ENCODE measurements around the gene TOX2.

TOX2 gene

GRCh38 chr20:44084439-44084838 is 169.8 kb downstream of the TOX2 start:
- Histone ChIP-seq H3K27me3 (ENCODE audit: low read depth, low read length) (no peaks in the 10 kb centered on the region), H3K27ac (ENCODE audit: low read length) (no peak overlapping the region), H4K20me1 (ENCODE audit: insufficient read depth, low read length) (no peaks in the 10 kb centered on the region), H3K79me2 (ENCODE audit: low read length) (no peaks in the 10 kb centered on the region), H2AFZ (ENCODE audit: low read depth, low read length) (no peak overlapping the region), H3K9me3 (ENCODE audit: insufficient read depth, low read length) (no peaks in the 10 kb centered on the region), H3K4me3 (ENCODE audit: low read length) (no peak overlapping the region), H3K4me1 (ENCODE audit: low read length) (peaks cover 18% of the 10 kb centered on the region), H3K4me2 (ENCODE audit: low read length) (no peak overlapping the region), H3K9ac (ENCODE audit: low read length) (no peak overlapping the region), H3K36me3 (replicated peaks; ENCODE audit: low read depth, low read length) (peaks cover 3% of the 10 kb centered on the region)
- TF ChIP-seq EZH2phosphoT487 (IDR thresholded peaks at IDR 0.05; ENCODE audit: low read depth): no peak
- TF ChIP-seq CTCF (IDR thresholded peaks at IDR 0.05; ENCODE audit: low read depth, low read length): no peak

GRCh38 chr20:44084891-44085290 is 170.2 kb downstream of the TOX2 start:
- H3K4me3 ChIP-seq (ENCODE audit: low read length): no peak overlapping the region
- H4K20me1 ChIP-seq (ENCODE audit: insufficient read depth, low read length): no peaks in the 10 kb centered on the region
- H3K9ac ChIP-seq (ENCODE audit: low read length): no peak overlapping the region
- H3K79me2 ChIP-seq (ENCODE audit: low read length): no peaks in the 10 kb centered on the region
- TF ChIP-seq EZH2phosphoT487 (IDR thresholded peaks at IDR 0.05; ENCODE audit: low read depth): no peak
- no peak for TF ChIP-seq CTCF (IDR thresholded peaks at IDR 0.05; ENCODE audit: low read depth, low read length)
- no peaks in the 10 kb centered on the region for H3K9me3 ChIP-seq (ENCODE audit: insufficient read depth, low read length)
- no peaks in the 10 kb centered on the region for H3K36me3 ChIP-seq (replicated peaks; ENCODE audit: low read depth, low read length)
- no peak overlapping the region for H3K27ac ChIP-seq (ENCODE audit: low read length)
- H3K27me3 ChIP-seq (ENCODE audit: low read depth, low read length): no peaks in the 10 kb centered on the region
- no peak overlapping the region for H2AFZ ChIP-seq (ENCODE audit: low read depth, low read length)
- H3K4me2 ChIP-seq (ENCODE audit: low read length): no peak overlapping the region
- H3K4me1 ChIP-seq (ENCODE audit: low read length): peaks cover 20% of the 10 kb centered on the region

GRCh38 chr20:44085616-44086434 is 171.2 kb downstream of the TOX2 start:
- no peaks in the 10 kb centered on the region for H3K36me3 ChIP-seq (replicated peaks; ENCODE audit: low read depth, low read length)
- H3K27ac ChIP-seq (ENCODE audit: low read length): no peak overlapping the region
- no peak overlapping the region for H3K4me2 ChIP-seq (ENCODE audit: low read length)
- H3K4me3 ChIP-seq (ENCODE audit: low read length): no peak overlapping the region
- H2AFZ ChIP-seq (ENCODE audit: low read depth, low read length): no peak overlapping the region
- TF ChIP-seq EZH2phosphoT487 (IDR thresholded peaks at IDR 0.05; ENCODE audit: low read depth): no peak
- no peak for TF ChIP-seq CTCF (IDR thresholded peaks at IDR 0.05; ENCODE audit: low read depth, low read length)
- no peaks in the 10 kb centered on the region for H3K9me3 ChIP-seq (ENCODE audit: insufficient read depth, low read length)
- H4K20me1 ChIP-seq (ENCODE audit: insufficient read depth, low read length): no peaks in the 10 kb centered on the region
- no peak overlapping the region for H3K9ac ChIP-seq (ENCODE audit: low read length)
- no peaks in the 10 kb centered on the region for H3K27me3 ChIP-seq (ENCODE audit: low read depth, low read length)
- H3K79me2 ChIP-seq (ENCODE audit: low read length): no peaks in the 10 kb centered on the region
- peaks cover 18% of the 10 kb centered on the region for H3K4me1 ChIP-seq (ENCODE audit: low read length)

GRCh38 chr20:44087051-44087856 is 172.6 kb downstream of the TOX2 start:
- H3K4me2 ChIP-seq (ENCODE audit: low read length): no peak overlapping the region
- no peak overlapping the region for H3K27ac ChIP-seq (ENCODE audit: low read length)
- no peak for TF ChIP-seq CTCF (IDR thresholded peaks at IDR 0.05; ENCODE audit: low read depth, low read length)
- peaks cover 12% of the 10 kb centered on the region for H3K4me1 ChIP-seq (ENCODE audit: low read length)
- H4K20me1 ChIP-seq (ENCODE audit: insufficient read depth, low read length): no peaks in the 10 kb centered on the region
- no peaks in the 10 kb centered on the region for H3K9me3 ChIP-seq (ENCODE audit: insufficient read depth, low read length)
- H3K4me3 ChIP-seq (ENCODE audit: low read length): no peak overlapping the region
- no peaks in the 10 kb centered on the region for H3K79me2 ChIP-seq (ENCODE audit: low read length)
- H2AFZ ChIP-seq (ENCODE audit: low read depth, low read length): no peak overlapping the region
- no peaks in the 10 kb centered on the region for H3K36me3 ChIP-seq (replicated peaks; ENCODE audit: low read depth, low read length)
- H3K9ac ChIP-seq (ENCODE audit: low read length): no peak overlapping the region
- no peaks in the 10 kb centered on the region for H3K27me3 ChIP-seq (ENCODE audit: low read depth, low read length)
